ENCODE data around the gene VAV3. TPM values are rescaled to one million over a fixed set of nuclear protein-coding genes. Genes with fewer than 3 reads are reported as not detected.
A peak's percentile ranks its signal among the peaks of the same experiment; 100 is the strongest.
"Not testable (repeated sequence)": the region's sequence is repeated elsewhere in the genome, so short reads cannot be mapped to it uniquely, and the experiment has no call there.

Gene VAV3
- total RNA-seq, 1 experiment from 2014 or later = 10.0 TPM

GRCh38 chr1:107739651-107740050 is 225.3 kb downstream of the VAV3 start:
- no peak for DNase-seq (ENCODE audit: low spot score)
- H3K9me3 Mint-ChIP-seq = peaks cover 3% of the 10 kb centered on the region; the same call in 1 of the 2 replicates
- no peaks in the 10 kb centered on the region for H3K36me3 Mint-ChIP-seq
- ChIA-PET POLR2A (no interaction called here), CTCF (interaction anchor here (0.6 to 1.3 kb wide), 4 partner anchors 9 to 702 kb away, joined by 3 to 5 read pairs (median 5); no protein-coding TSS in a partner anchor)
- H3K4me1 Mint-ChIP-seq = peaks cover 18% of the 10 kb centered on the region
- no peaks in the 10 kb centered on the region for H3K27me3 Mint-ChIP-seq (ENCODE audit: low read depth)
- no peak overlapping the region for H3K27ac Mint-ChIP-seq
- TF ChIP-seq HMGA2 (CRISPR knock-in tag; IDR thresholded peaks at IDR 0.05) (no peak), NFATC4 (CRISPR knock-in tag; IDR thresholded peaks at IDR 0.05) (no peak)
- no peak overlapping the region for H3K4me3 Mint-ChIP-seq
- peak; percentile 89 for ATAC-seq

- ChIA-PET POLR2A (no interaction called here), CTCF (interaction anchor here (1.2 to 1.3 kb wide), 3 partner anchors 9 to 210 kb away, joined by 5 read pairs; no protein-coding TSS in a partner anchor)
- H3K4me1 Mint-ChIP-seq = peaks cover 14% of the 10 kb centered on the region
- peaks cover 3% of the 10 kb centered on the region; the same call in 1 of the 2 replicates for H3K9me3 Mint-ChIP-seq
- DNase-seq (ENCODE audit: low spot score) (no peak), ATAC-seq (no peak)
- H3K36me3 Mint-ChIP-seq = no peaks in the 10 kb centered on the region
- no peak for TF ChIP-seq E2F4 (CRISPR knock-in tag; IDR thresholded peaks at IDR 0.05; ENCODE audit: borderline replicate concordance, low read depth)
- no peak for TF ChIP-seq CTCF (IDR thresholded peaks at IDR 0.05)
- no peak for TF ChIP-seq ZNF232 (CRISPR knock-in tag; IDR thresholded peaks at IDR 0.05)
- TF ChIP-seq SMAD4 (CRISPR knock-in tag; IDR thresholded peaks at IDR 0.05) = no peak
- TF ChIP-seq ZNF317 (CRISPR knock-in tag; IDR thresholded peaks at IDR 0.05; ENCODE audit: borderline replicate concordance, low read depth) = no peak
- no peak for TF ChIP-seq GABPB1 (CRISPR knock-in tag; IDR thresholded peaks at IDR 0.05)
- no peak for TF ChIP-seq NFYB (CRISPR knock-in tag; conservative IDR thresholded peaks at IDR 0.05; ENCODE audit: low read depth)
- no peak for TF ChIP-seq IRF1 (CRISPR knock-in tag; IDR thresholded peaks at IDR 0.05)
- H3K27ac Mint-ChIP-seq = no peak overlapping the region
- H3K27me3 Mint-ChIP-seq (ENCODE audit: low read depth) = no peaks in the 10 kb centered on the region
- no peak overlapping the region for H3K4me3 Mint-ChIP-seq
Observed at GRCh38 chr1:107739201-107739600, 225.8 kb downstream of the VAV3 start.

GRCh38 chr1:107733401-107733800 is 231.6 kb downstream of the VAV3 start:
- CTCF ChIA-PET = interaction anchor here (1.7 kb wide), 1 partner anchor 414 kb away, joined by 6 read pairs; no protein-coding TSS in a partner anchor
- H3K9me3 Mint-ChIP-seq = peaks cover 12% of the 10 kb centered on the region
- H3K27ac Mint-ChIP-seq; H3K36me3 Mint-ChIP-seq; H3K27me3 Mint-ChIP-seq (ENCODE audit: low read depth); H3K4me3 Mint-ChIP-seq; DNase-seq (ENCODE audit: low spot score); POLR2A ChIA-PET; H3K4me1 Mint-ChIP-seq; ATAC-seq: not testable (repeated sequence)

GRCh38 chr1:107727866-107728265 is 237.1 kb downstream of the VAV3 start:
- Mint-ChIP-seq H3K9me3 (peaks cover under 1% of the 10 kb centered on the region; the same call in 1 of the 2 replicates), H3K27me3 (ENCODE audit: low read depth) (no peaks in the 10 kb centered on the region), H3K4me1 (no peaks in the 10 kb centered on the region), H3K4me3 (no peak overlapping the region), H3K27ac (no peak overlapping the region), H3K36me3 (no peaks in the 10 kb centered on the region)
- DNase-seq (ENCODE audit: low spot score) = no peak
- no peak for ATAC-seq
- POLR2A ChIA-PET = no interaction called here
- CTCF ChIA-PET = interaction anchor here (1.4 kb wide), 1 partner anchor 21 kb away, joined by 3 read pairs; no protein-coding TSS in a partner anchor
- no peak for TF ChIP-seq ZNF423 (CRISPR knock-in tag; IDR thresholded peaks at IDR 0.05)
- TF ChIP-seq ZBTB43 (CRISPR knock-in tag; IDR thresholded peaks at IDR 0.05) = no peak
- no peak for TF ChIP-seq ZNF263 (CRISPR knock-in tag; IDR thresholded peaks at IDR 0.05; ENCODE audit: low read depth)
- no peak for TF ChIP-seq AFF4 (CRISPR knock-in tag; IDR thresholded peaks at IDR 0.05; ENCODE audit: borderline replicate concordance)
- no peak for TF ChIP-seq ERG (CRISPR knock-in tag; IDR thresholded peaks at IDR 0.05)
- no peak for TF ChIP-seq NFYB (CRISPR knock-in tag; conservative IDR thresholded peaks at IDR 0.05; ENCODE audit: low read depth)
- no peak for TF ChIP-seq TP53 (CRISPR knock-in tag; IDR thresholded peaks at IDR 0.05)
- no peak for TF ChIP-seq EMX1 (CRISPR knock-in tag; IDR thresholded peaks at IDR 0.05)
- TF ChIP-seq FOXJ3 (CRISPR knock-in tag; IDR thresholded peaks at IDR 0.05; ENCODE audit: borderline replicate concordance) = no peak

All from WTC11 (cell line).